ENCODE data around the gene F9.
"Not testable (repeated sequence)": the region's sequence is repeated elsewhere in the genome, so short reads cannot be mapped to it uniquely, and the experiment has no call there.

Gene F9

DNA sequence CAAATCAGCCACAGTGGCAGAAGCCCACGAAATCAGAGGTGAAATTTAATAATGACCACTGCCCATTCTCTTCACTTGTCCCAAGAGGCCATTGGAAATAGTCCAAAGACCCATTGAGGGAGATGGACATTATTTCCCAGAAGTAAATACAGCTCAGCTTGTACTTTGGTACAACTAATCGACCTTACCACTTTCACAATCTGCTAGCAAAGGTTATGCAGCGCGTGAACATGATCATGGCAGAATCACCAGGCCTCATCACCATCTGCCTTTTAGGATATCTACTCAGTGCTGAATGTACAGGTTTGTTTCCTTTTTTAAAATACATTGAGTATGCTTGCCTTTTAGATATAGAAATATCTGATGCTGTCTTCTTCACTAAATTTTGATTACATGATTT is at the start of gene F9:
Gene F9, plus strand, starts transcription at position 190 of the 400 bp plus-strand sequence. Its CDS starts 26 bp downstream, at position 216.
- DNase-seq = no peak

DNA sequence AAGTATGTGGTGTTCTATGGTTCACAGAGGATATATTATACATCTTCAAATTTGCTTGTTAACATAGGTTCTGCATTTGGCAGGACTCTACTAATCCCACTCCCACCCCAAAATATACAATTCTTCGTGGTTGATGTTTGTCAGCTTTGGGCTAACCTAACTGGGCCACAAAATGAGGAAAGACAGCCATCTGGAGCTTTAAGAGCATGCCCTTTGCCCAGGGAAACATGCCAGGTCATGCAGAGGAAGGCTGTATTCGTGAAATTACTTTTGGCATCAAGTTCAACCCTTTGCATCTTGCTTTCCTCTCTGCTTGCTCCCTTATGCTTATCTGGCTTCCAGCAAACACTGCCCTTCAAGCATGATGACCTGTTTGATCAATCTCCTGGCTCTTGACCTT is 46.8 kb upstream of the F9 start:
- no peak for DNase-seq

DNA sequence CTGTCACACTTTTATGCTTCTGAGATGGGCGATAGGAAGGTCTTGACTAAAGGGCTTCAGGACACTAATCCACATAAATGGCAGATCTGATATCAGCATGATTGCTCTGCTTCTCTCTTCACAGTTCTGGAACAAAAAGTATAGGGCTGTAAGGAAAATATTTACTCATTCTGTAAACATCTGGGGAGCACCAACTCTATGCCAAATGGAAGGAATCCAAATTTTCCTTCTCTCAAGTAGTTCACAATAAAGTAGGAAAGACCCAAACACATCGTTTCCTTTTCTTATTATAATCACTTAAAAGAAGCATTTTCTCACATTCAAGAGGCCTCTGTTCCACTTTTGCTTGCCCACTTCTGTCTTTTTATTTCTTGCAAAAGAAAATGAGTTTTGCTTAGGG is 45.9 kb upstream of the F9 start:
- DNase-seq = no peak

DNA sequence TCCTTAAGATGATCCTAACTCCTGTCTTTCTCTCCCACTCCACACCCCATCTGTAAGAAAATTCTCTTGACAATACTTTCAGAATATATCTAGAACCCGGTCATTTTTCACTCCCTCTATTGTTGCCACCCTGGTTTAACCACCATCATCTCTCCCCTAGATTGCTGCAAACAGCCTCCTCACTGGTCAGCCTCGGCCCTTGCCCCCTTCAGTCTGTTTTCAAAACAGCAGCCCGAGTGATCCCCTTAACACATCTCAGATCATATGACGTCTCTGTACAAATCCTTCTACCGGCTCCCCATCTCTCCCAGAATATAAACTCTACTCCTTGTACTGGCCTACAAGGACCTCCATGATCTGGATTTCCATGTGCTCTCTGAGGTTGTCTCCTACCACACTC is 35.2 kb upstream of the F9 start:
- DNase-seq = no peak

DNA sequence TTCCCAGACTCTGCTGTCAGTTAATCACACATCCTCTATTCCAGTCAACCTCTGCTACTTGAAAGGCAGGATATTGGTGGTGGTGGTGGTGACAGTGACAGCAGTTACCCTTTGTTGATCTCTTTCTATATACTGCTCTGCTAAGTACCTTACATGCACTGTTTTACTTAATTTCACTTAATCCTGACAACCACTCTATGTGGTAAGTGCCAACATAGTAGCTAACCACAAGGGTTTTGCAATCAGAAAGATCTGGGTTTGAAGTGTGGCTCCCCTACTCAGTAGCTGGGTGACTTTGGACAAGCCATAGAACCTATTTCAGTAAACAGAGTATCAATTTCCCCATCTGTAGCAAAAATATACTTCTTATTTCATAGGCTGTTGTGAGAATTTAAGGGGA is 24.2 kb upstream of the F9 start:
- DNase-seq = no peak

DNA sequence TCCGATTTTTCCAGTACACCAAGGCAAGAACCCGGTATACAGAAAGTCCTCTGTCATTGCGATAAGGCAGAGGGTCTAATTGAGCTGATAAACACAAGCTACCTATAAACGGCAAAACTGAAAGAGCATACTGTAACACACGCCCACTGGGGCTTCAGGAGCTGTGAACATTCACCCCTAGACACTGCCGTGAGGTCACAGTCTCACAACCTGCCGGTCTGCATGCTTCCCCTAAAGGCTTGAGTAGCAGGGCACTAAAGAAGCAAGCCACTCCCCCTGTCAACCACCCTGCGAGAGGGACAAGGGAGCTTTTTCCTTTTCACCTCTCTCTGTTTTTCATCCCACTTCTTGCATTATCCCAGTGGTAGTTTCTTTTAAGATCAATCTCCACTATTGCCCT is 22.4 kb upstream of the F9 start:
- no peak for DNase-seq

DNA sequence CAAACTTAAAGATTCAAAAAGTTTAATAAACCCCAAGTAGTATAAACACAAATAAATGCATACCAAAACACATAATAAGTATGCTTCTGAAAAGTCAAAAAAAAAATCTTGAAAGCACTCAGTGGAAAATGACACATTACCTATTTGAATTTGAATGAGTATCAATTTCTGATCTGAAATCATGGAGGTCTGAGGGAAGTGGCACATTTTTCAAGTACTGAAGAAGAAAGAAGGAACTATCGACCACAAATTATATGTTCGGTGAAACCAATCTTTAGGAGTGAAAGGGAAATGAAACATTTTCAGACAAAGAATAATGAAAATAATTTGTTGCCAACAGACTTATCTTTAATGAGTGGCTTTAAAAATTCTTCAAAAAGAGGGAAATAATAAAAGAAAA is 12.1 kb upstream of the F9 start:
- no peak for DNase-seq

DNA sequence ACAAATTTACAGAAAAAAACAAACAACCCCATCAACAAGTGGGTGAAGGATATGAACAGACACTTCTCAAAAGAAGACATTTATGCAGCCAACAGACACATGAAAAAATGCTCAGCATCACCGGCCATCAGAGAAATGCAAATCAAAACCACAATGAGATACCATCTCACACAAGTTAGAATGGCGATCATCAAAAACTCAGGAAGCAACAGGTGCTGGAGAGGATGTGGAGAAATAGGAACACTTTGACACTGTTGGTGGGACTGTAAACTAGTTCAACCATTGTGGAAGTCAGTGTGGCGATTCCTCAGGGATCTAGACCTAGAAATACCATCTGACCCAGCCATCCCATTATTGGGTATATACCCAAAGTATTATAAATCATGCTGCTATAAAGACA is 1.7 kb upstream of the F9 start:
- DNase-seq = not testable (repeated sequence)

DNA sequence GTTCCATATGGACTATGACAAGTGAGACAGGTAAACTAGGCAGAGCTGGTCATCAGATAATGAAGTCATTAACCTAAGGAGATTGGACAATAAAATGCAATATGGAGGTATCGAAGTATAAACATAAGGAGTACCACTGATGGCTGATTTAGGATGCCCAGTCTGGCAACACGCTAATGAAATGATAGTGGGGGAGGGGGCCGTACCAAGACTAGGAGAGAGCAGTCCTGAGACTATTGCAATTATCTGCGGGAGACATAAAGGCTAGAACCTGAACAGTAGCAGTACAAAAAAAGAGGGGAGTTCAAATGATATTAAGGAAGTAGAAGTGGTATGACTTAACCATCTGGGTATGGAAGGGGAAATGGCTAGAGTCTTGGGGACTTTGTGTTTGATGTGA is 2.3 kb downstream of the F9 start:
- DNase-seq = no peak

DNA sequence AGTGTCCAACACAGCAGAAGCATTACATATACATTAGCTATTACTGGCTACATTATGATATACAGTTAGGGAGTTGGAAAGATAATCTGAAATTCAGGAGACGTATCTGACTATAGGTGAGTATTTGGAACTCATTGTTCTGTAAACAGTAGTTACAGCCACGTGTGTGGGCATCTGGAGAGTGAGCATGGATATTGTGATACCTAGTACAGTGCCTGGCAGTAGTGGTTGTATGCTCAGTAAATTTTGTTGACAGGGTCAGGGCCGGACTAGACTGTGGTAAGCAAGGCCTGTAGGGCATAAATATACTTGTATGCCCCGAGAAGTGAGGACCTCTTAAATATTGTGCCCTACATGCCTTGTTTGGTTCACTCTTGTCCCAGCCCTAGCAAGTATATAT is 2.9 kb downstream of the F9 start:
- no peak for DNase-seq

DNA sequence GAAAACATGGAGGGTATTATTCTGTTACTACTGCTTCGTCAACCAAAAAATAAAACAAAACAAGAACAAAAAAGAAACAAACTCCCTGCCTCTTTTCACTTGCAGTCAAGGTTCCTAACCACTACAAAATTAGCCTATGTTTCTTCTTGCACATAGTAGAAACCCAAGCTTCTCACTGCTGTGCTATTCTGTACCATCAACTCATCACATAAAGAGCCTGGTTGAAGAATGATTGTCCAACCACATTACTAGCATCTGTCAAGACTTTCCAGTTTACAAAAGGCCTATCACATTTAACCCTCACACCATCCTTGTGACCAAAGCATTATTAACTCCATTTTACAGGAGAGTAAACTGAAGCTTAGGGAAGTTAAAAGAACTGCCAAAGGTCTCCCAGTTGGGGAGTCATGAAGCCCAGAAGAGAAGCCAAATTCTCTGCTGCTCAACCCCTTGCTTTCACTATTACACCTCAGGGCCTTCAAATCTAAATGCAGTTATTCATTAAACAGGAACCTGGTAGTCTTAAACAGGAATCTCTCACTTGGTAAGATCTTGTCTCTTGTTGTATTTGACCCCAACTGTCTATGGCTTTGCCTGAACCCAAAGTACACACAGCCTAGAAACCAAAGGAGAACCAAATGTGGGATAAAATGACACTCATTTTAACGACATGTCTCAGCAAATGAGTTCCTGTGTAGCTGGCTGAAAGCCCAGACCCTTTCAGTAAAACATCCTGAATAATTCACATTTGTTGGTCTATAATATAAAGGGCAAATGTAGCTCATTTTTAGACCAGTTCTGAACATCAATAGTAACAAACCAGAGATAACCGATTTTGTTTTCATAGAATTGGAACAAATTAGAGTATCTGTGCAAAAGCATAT is 8.6 kb downstream of the F9 start:
- no peak for DNase-seq

DNA sequence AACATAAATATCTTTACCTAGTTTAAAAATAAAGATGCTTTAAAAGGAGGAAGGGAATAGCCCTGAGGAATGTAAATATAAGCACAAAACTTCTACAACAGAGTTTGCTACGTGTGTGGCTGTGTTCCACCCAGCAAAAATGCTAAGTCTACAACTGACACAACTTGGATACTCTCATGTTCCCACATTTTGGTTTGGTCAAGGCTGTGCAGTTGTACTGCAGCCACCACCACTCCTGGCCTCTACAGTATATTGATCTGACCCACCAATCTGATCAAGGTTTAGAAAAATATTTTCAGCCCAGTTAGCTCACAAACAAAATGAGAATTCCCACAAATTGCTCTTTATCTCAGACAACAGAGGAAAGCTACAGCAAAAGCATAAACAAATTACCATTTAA is 12.1 kb downstream of the F9 start:
- DNase-seq = no peak

DNA sequence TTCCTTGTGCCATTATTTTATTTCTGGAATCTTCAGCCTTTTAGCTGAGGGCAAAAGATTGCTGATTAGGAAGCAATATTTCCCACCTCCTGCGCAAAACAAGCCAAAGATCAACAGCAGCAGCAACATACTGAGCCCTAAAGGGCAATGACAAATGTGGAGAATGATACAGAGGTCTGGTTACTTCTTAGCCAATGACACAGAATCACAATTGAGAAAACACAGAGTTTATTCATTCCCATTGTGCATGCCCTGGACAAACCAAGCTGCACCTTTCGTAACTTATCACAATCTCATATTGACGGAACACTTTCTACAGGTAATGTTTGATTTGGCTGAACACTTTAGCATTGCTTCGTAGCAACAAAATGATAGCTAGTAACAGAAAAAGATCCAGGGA is 13.4 kb downstream of the F9 start:
- DNase-seq = no peak

DNA sequence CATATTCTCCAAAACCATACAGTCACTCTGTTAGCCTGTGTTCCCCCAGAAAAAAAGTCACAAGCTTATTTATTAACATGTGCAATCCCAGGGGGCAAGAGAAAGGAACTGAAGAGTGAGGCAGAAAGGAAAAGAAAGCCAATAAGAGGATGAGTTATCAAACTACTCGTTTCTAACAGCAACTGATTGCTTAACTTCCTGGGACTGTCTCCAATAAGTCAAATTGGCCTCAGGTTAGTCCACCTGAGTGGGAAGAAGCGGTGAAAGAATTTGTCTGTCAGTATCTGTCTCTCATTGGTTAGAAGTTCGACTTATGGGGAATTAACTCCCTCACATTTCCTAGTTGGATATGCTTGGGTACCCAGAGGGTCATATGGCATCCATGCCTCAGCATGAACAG is 14.1 kb downstream of the F9 start:
- DNase-seq = no peak

DNA sequence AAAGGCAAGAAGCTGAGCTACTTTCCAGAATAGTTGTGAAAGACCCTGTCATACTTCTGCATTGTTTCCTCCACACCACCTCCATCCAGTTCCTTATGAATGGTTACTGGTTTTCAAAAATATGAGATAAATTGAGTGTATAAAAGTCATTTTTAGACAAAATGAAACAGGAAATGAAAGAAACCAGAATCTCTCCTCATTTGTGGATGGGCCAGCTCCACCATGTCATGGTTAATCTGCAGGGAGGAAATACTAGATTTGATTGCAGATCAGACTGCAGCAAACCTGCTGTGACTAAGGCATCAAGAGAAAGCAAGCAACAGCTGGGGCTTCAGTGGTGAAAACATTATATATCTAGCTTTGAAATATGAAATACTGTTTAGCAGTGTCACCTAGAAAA is 23.8 kb downstream of the F9 start:
- no peak for DNase-seq

DNA sequence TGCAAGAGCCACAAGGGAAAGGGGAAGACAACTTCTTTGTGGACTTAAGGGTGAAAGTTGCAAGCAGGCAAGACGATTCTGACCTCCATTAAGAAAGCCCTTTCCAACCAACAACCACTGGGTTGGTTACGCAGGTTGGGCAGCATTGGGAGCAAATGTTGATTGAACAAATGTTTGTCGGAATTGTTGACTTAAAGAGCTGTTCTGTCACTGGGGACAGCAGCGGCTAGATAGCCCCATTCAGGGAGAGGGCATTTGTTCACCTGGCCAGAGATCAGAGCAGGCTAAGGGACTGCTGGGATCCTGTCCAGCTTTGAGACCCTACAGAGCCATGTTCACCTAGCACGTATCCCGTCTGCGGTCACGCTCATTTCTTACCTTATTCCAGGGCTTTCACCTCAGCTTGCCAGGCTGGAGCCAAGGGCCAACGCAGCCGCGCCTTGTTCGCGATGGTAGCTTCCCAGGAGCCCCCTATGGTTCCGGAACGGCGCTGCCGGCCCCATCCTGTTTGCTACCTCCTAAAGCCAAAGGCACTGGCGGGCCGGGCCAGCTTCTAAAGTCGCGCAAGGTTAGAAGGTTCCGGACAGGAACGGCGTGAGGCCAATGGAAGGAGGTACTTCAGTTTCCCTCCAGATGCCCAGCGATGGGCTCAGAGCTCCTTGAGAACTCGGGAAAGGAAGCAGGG is 24.6 kb downstream of the F9 start:
- DNase-seq = no peak

DNA sequence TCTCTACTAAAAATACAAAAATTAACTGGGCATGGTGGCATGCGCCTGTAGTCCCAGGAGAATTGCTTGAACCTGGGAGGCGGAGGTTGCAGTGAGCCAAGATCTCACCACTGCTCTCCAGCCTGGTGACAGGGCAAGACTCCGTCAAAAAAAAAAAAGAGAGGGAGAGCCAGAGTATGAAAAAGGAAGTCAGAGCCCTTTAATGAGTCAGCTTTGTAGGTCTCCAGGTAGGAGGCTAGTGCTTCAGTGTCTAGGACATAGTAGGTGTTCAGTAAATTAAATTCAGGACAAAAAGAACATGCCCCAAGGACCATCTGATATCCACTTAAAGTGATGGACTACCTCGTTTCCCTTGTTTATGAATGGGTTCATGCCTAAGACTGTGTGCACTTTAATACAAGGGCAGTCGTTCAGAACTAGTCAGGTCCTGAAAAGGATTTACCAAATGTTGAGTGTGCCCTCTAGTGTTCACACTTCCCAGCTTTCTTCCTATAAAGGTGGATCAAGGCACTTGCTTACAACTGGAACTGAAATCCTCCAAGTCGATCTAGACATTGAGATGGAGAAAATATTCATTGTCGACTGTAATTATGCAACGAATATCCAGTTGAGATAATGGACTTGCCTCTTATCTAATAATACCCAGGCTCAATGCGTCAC is 29.0 kb downstream of the F9 start:
- no peak for DNase-seq

DNA sequence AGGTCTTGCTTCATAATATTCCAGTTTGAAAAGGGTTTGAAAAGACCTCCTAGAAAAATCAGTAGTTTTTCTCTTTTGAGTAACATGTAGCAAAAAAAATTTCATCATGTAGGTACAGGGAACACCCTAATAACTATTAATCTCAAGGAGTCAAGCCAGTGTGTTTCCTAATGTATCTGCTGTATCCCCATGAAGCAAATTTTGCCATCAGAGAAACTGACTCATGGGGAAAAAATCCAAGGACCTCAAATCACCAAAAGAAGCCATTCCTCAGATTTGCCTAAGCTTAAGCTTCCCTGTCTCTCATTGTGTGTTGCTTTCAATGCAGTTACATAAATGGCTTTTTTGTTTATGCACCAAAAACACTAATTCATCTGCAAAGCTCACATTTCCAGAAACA is 29.7 kb downstream of the F9 start:
- DNase-seq = no peak

DNA sequence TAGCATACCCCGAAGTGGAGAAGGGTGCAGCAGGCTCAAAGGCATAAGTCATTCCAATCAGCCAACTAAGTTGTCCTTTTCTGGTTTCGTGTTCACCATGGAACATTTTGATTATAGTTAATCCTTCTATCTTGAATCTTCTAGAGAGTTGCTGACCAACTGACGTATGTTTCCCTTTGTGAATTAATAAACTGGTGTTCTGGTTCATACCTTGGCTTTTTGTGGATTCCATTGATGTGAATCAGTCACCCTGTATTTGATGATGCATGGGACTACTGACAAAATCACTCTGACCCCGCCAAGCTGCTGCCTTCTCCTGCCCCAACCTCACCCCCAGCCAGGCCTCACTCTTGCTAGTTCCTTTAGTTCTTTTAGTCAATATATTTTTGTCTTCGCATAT is 32.7 kb downstream of the F9 start:
- DNase-seq = no peak

DNA sequence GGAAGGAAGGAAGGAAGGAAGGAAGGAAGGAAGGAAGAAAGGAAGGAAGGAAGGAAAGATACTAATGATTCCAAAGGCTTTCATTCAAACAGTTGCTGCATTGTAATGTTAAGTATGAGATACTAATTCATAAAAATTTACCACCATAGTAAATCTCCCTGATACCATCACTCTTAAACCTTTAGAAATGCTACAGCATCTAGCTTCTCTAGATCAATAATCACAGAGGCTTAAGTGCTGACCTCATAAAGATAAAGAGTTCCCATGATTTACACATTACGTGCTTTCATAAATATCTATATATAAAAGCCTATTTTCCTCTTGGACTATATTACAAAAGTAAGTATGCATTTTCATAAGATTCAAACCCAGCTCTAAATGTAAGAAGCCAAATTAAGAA is 36.4 kb downstream of the F9 start:
- DNase-seq = no peak

DNA sequence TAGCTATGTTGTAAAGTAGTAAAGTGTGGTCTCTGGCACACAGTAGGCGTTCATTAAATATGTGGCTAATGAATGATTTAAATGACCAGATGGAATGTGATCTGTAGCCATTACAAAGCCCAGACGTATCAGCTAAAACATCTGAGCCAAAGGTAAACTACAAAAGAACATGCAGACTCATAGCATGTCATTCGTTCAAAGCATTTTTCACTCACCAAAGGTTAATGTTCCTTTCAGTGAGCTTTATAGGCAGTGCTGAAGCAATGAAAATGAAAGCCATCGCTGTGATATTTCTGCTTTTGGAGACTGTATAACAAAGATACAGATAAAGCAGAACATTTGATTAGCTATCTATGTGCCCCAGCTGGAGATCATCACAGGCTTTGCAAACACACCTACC is 50.5 kb downstream of the F9 start:
- no peak for DNase-seq

DNA sequence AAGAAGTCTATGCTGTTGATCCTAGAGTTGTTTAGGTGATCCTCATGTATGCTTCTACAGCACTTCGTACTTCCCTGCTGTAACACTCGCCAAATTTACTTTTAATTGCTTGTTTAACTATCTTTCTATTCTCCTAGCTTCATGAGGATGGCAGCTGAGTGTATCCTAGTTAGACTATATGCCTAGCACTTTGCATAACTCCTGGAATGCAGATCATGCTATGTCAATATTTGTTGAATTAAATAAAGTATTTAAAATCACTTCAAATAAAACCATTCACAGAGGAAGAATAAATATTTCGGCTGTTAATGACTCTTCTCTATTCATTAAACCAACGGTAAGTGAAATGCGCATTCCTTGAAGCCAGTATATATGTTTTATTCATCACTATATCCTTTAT is 55.1 kb downstream of the F9 start:
- DNase-seq = no peak

DNA sequence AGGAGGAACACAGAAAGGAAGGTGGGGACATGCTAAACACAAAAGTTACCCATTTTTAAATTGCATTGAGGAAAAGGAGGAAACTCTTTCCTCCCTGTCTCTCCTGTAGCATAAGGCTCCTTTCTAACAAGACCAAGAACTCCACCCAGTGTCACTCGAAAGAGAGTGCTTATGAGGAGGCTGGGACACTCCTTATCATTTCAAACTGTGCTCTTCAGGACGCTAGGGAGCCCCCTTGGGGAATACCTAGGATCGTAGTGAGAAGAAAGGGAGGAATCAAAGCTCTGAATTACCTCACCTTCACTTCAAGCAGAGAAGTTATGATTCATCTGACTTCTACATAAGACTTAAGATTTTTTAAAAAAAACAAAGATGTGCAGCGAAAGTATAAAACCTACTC is 65.5 kb downstream of the F9 start:
- DNase-seq = no peak

DNA sequence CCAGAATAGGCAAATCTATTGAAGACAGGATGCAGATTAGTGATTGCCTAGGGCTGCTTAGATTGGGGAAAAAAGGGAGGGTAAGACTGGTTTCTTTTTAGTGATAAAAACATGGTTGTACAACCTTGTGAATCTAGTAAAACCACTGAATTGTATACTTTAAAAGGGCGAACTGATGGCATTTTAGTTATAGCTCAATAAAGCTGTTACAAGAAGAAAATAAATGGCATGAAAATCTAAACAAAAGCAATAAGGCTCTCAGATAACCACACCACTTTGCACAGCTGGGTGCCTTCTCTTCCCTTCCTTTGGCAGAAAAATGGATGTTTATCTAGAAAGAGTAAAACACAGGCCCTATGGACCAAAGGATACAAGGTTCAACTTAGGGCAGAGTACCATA is 69.6 kb downstream of the F9 start:
- DNase-seq = no peak

Measured in CD4-positive, alpha-beta T cell treated with Interleukin-17A for 4 hours (primary cell).